H9 (cell line): Measurements from ENCODE around the gene SLC46A2. TPM values are rescaled to one million over a fixed set of nuclear protein-coding genes. Genes with fewer than 3 reads are reported as not detected.

Source experiments
- DNase-seq: peaks from one replicate; pipeline ENCODE4 v3.0.0-alpha.2; 2017
- H2AFZ ChIP-seq: one replicate; pipeline ENCODE4 v1.6.1; 2013; ENCODE audit warnings: mild to moderate bottlenecking, low read length, control low read depth, moderate library complexity
- H2AK5ac ChIP-seq: 2 replicates; pipeline ENCODE4 v1.6.1; 2013; ENCODE audit warnings: low read length, control low read depth, mixed read lengths; ENCODE audit not compliant: insufficient read length
- H2BK120ac ChIP-seq: one replicate; pipeline ENCODE4 v1.6.1; 2013; ENCODE audit warnings: low read depth, mild to moderate bottlenecking, low read length, control low read depth, inconsistent platforms; ENCODE audit not compliant: poor library complexity, severe bottlenecking
- H2BK12ac ChIP-seq: 2 replicates; pipeline ENCODE4 v1.6.1; 2013; ENCODE audit warnings: low read length, control low read depth, mixed read lengths, low read depth; ENCODE audit not compliant: insufficient read length
- H2BK15ac ChIP-seq: 2 replicates; pipeline ENCODE4 v1.6.1; 2013; ENCODE audit warnings: low read depth, low read length, control low read depth
- H2BK20ac ChIP-seq: one replicate; pipeline ENCODE4 v1.6.1; 2013; ENCODE audit warnings: low read depth, mild to moderate bottlenecking, low read length, control low read depth, inconsistent platforms; ENCODE audit not compliant: poor library complexity, severe bottlenecking
- H2BK5ac ChIP-seq: 2 replicates; pipeline ENCODE4 v1.6.1; 2013; ENCODE audit warnings: low read length, control low read depth, mixed read lengths; ENCODE audit not compliant: insufficient read length
- H3K14ac ChIP-seq: 2 replicates; pipeline ENCODE4 v1.6.1; 2013; ENCODE audit warnings: low read length, control low read depth; ENCODE audit not compliant: insufficient read depth
- H3K18ac ChIP-seq: 2 replicates; pipeline ENCODE4 v1.6.1; 2013; ENCODE audit warnings: low read depth, mild to moderate bottlenecking, mixed read lengths, low read length, control low read depth; ENCODE audit not compliant: insufficient read length
- H3K23ac ChIP-seq: 2 replicates; pipeline ENCODE4 v1.6.1; 2013; ENCODE audit warnings: low read length, control low read depth, mixed read lengths, low read depth; ENCODE audit not compliant: insufficient read length
- H3K23me2 ChIP-seq: 2 replicates; pipeline ENCODE4 v1.6.1; 2013; ENCODE audit warnings: low read depth, mild to moderate bottlenecking, mixed read lengths, low read length, control low read depth; ENCODE audit not compliant: insufficient read length, poor library complexity, severe bottlenecking
- H3K27ac ChIP-seq: 2 replicates; pipeline ENCODE4 v1.5.1; 2013; ENCODE audit warnings: low read length, control low read depth, mixed read lengths, low read depth; ENCODE audit not compliant: insufficient read length
- H3K27me3 ChIP-seq: 2 replicates; pipeline ENCODE4 v1.6.1; 2013; ENCODE audit warnings: low read length, control low read depth, inconsistent platforms; ENCODE audit not compliant: insufficient read depth
- H3K4ac ChIP-seq: 2 replicates; pipeline ENCODE4 v1.6.1; 2013; ENCODE audit warnings: low read depth, mild to moderate bottlenecking, control low read depth, inconsistent platforms, low read length, moderate library complexity
- H3K4me1 ChIP-seq: 2 replicates; pipeline ENCODE4 v1.6.1; 2013; ENCODE audit warnings: low read length, control low read depth, inconsistent platforms; ENCODE audit not compliant: insufficient read depth
- H3K4me2 ChIP-seq: 2 replicates; pipeline ENCODE4 v1.6.1; 2013; ENCODE audit warnings: low read length, control low read depth, mixed read lengths; ENCODE audit not compliant: insufficient read length, insufficient read depth
- H3K56ac ChIP-seq: 2 replicates; pipeline ENCODE4 v1.6.1; 2013; ENCODE audit warnings: low read depth, mild to moderate bottlenecking, mixed read lengths, low read length, control low read depth; ENCODE audit not compliant: insufficient read length
- H3K79me1 ChIP-seq: 2 replicates; pipeline ENCODE4 v1.6.1; 2013; ENCODE audit warnings: low read depth, mild to moderate bottlenecking, moderate library complexity, low read length, control low read depth, inconsistent platforms; ENCODE audit not compliant: insufficient read depth, poor library complexity, severe bottlenecking
- H3K79me2 ChIP-seq: 2 replicates; pipeline ENCODE4 v1.6.1; 2013; ENCODE audit warnings: low read length, control low read depth, inconsistent platforms; ENCODE audit not compliant: insufficient read depth
- H3K9ac ChIP-seq: 2 replicates; pipeline ENCODE4 v1.6.1; 2013; ENCODE audit warnings: low read length, control low read depth, mixed read lengths; ENCODE audit not compliant: insufficient read length; ENCODE audit errors: extremely low read depth
- H3K9me3 ChIP-seq: one replicate; pipeline ENCODE4 v1.6.1; 2013; ENCODE audit warnings: low read depth, low read length, inconsistent platforms; ENCODE audit not compliant: control insufficient read depth
- H3T11ph ChIP-seq: one replicate; pipeline ENCODE4 v1.6.1; 2013; ENCODE audit warnings: mild to moderate bottlenecking, low read length, control low read depth, inconsistent platforms
- H4K20me1 ChIP-seq: one replicate; pipeline ENCODE4 v1.6.1; 2013; ENCODE audit not compliant: control insufficient read depth, insufficient read length, insufficient read depth
- H4K5ac ChIP-seq: 2 replicates; pipeline ENCODE4 v1.6.1; 2013; ENCODE audit warnings: low read depth, mild to moderate bottlenecking, mixed read lengths, low read length, control low read depth; ENCODE audit not compliant: insufficient read length
- H4K8ac ChIP-seq: replicated peaks from 2 replicates; pipeline ENCODE4 v1.6.1; 2013; ENCODE audit warnings: low read length, control low read depth, mixed read lengths, low read depth; ENCODE audit not compliant: insufficient read length
- H4K91ac ChIP-seq: 2 replicates; pipeline ENCODE4 v1.6.1; 2013; ENCODE audit warnings: low read depth, mild to moderate bottlenecking, moderate library complexity, mixed read lengths, low read length, control low read depth; ENCODE audit not compliant: insufficient read length
- H3K27ac Mint-ChIP-seq, 3 experiments: 2 replicates in 2 of 3; 3 replicates in 1 of 3; pipeline ENCODE4 v1.8.0; 2020 to 2021; ENCODE audit warnings: mixed read lengths in 3 of 3, mild to moderate bottlenecking in 1 of 3, moderate library complexity in 1 of 3
- H3K27me3 Mint-ChIP-seq: 2 replicates; pipeline ENCODE4 v1.8.0; 2021; ENCODE audit warnings: low read depth, mild to moderate bottlenecking, moderate library complexity, mixed read lengths
- H3K36me3 Mint-ChIP-seq, 3 experiments: 2 replicates in 2 of 3; 3 replicates in 1 of 3; pipeline ENCODE4 v1.8.0; 2020 to 2021; ENCODE audit warnings: low read depth in 3 of 3, mixed read lengths in 3 of 3; ENCODE audit not compliant: insufficient read depth in 1 of 3
- H3K4me1 Mint-ChIP-seq, 2 experiments: 2 replicates each; pipeline ENCODE4 v1.8.0; 2020; ENCODE audit warnings: mixed read lengths in 2 of 2
- H3K4me3 Mint-ChIP-seq, 2 experiments: 2 replicates in 1 of 2; 3 replicates in 1 of 2; pipeline ENCODE4 v1.8.0; 2020 to 2021; ENCODE audit warnings: mild to moderate bottlenecking in 2 of 2, mixed read lengths in 2 of 2, moderate library complexity in 1 of 2
- H3K9me3 Mint-ChIP-seq, 2 experiments: 2 replicates in 1 of 2; 3 replicates in 1 of 2; pipeline ENCODE4 v1.8.0; 2020; ENCODE audit warnings: mild to moderate bottlenecking in 2 of 2, mixed read lengths in 2 of 2, moderate library complexity in 1 of 2
- WGBS: extraction: QIAGEN DNeasy Blood & Tissue Kit; methylation state at CpG from one replicate; pipeline ENCODE4 v1.1.7; 2013; ENCODE audit warnings: missing lambda C conversion rate, low lambda C conversion rate, mixed read lengths; ENCODE audit not compliant: insufficient read length; ENCODE audit errors: extremely low coverage; 5-methylcytosine and 5-hydroxymethylcytosine counted together
- total RNA-seq: library from RNA; stranded (reverse); gene quantifications from 2 replicates; pipeline ENCODE4 v1.2.1, GENCODE V29; 2021
- TF ChIP-seq, protein P1 (sequence below): fragments of 200-600 bp; sonication (generic); conservative IDR thresholded peaks from 3 replicates; pipeline ENCODE4 v1.8.0; 2021; ENCODE audit warnings: antibody characterized with exemption, mild to moderate bottlenecking

Gene SLC46A2
- total RNA-seq, 1 experiment from 2014 or later: not detected

DNA sequence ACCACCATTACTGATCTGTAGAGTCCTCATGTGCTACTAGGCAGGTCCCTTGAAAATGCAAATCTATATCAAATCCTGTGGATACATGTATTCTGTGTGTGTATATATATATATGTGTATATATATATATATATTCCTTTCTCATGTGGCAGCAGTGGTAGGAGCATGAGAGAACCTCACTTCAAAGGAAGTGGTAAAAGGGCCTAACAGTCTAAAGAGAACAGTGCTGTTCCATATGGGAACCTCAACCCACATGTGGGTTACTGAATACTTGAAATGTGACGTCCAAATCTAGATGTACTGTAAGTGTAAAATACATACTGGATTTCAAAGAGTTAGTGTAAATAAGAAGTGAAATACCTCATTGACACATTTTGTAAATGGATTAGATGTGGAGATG is 5.4 kb downstream of the SLC46A2 start:
- no peaks in the 10 kb centered on the region for H4K20me1 ChIP-seq
- H3K4ac ChIP-seq: no peak overlapping the region
- no peak overlapping the region for H2BK20ac ChIP-seq
- no peak overlapping the region for H3K18ac ChIP-seq
- H3K27me3 Mint-ChIP-seq: peaks cover 23% of the 10 kb centered on the region
- H3K79me2 ChIP-seq: no peaks in the 10 kb centered on the region
- H4K8ac ChIP-seq: no peak overlapping the region
- H3K4me2 ChIP-seq: no peak overlapping the region
- no peak overlapping the region for H3K27ac Mint-ChIP-seq
- no peak overlapping the region for H3K27ac ChIP-seq
- H2BK15ac ChIP-seq: no peak overlapping the region
- no peaks in the 10 kb centered on the region for H3K9me3 ChIP-seq
- no peak overlapping the region for H3K9ac ChIP-seq
- no peaks in the 10 kb centered on the region; a peak in 3 of 7 replicates for H3K36me3 Mint-ChIP-seq
- H3K23ac ChIP-seq: no peak overlapping the region
- H3T11ph ChIP-seq: no peak overlapping the region
- peaks cover 2% of the 10 kb centered on the region for H3K23me2 ChIP-seq
- no peak overlapping the region for H3K14ac ChIP-seq
- no peak overlapping the region for H4K91ac ChIP-seq
- H2BK5ac ChIP-seq: no peak overlapping the region
- H2AFZ ChIP-seq: no peak overlapping the region
- H3K4me1 ChIP-seq: no peaks in the 10 kb centered on the region
- H3K27me3 ChIP-seq: peaks cover 3% of the 10 kb centered on the region; the same call in 1 of the 2 replicates
- WGBS: no CpG with 5 or more reads among the region's 1 CpG
- H3K4me3 Mint-ChIP-seq: no peak overlapping the region
- H3K9me3 Mint-ChIP-seq: no peaks in the 10 kb centered on the region; a peak in 1 of 5 replicates
- no peak overlapping the region for H4K5ac ChIP-seq
- TF ChIP-seq, protein P1, sequence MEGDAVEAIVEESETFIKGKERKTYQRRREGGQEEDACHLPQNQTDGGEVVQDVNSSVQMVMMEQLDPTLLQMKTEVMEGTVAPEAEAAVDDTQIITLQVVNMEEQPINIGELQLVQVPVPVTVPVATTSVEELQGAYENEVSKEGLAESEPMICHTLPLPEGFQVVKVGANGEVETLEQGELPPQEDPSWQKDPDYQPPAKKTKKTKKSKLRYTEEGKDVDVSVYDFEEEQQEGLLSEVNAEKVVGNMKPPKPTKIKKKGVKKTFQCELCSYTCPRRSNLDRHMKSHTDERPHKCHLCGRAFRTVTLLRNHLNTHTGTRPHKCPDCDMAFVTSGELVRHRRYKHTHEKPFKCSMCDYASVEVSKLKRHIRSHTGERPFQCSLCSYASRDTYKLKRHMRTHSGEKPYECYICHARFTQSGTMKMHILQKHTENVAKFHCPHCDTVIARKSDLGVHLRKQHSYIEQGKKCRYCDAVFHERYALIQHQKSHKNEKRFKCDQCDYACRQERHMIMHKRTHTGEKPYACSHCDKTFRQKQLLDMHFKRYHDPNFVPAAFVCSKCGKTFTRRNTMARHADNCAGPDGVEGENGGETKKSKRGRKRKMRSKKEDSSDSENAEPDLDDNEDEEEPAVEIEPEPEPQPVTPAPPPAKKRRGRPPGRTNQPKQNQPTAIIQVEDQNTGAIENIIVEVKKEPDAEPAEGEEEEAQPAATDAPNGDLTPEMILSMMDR: no peak
- no peak overlapping the region for H2BK12ac ChIP-seq
- H2BK120ac ChIP-seq: no peak overlapping the region
- H3K56ac ChIP-seq: no peak overlapping the region
- DNase-seq: no peak
- no peak overlapping the region for H2AK5ac ChIP-seq
- H3K79me1 ChIP-seq: no peaks in the 10 kb centered on the region
- peaks cover 3% of the 10 kb centered on the region in 2 experiments for H3K4me1 Mint-ChIP-seq
